Astrocyte (in vitro differentiated cells and primary cell): ENCODE data around the gene TFF2. TPM values are rescaled to one million over a fixed set of nuclear protein-coding genes. Genes with fewer than 3 reads are reported as not detected.

Source experiments
- DNase-seq: peaks from one replicate; pipeline ENCODE4 v3.0.0-alpha.2; 2010; ENCODE audit warnings: low read depth
- FAIRE-seq: peaks from 2 replicates; lab custom pipeline; 2011; peaks lifted over from hg19 to GRCh38; lab: Jason Lieb, UNC
- H2AFZ ChIP-seq: 2 replicates; pipeline ENCODE4 v1.6.0; 2012; ENCODE audit warnings: low read depth, low read length, inconsistent platforms
- H3K27ac ChIP-seq: 2 replicates; pipeline ENCODE4 v1.5.1; 2011; ENCODE audit warnings: low read depth, low read length, inconsistent platforms
- H3K27me3 ChIP-seq: 2 replicates; pipeline ENCODE4 v1.6.0; 2011; ENCODE audit warnings: low read length, inconsistent platforms; ENCODE audit not compliant: insufficient read depth
- H3K36me3 ChIP-seq: 2 replicates; pipeline ENCODE4 v1.5.1; 2011; ENCODE audit warnings: low read length, inconsistent platforms; ENCODE audit not compliant: insufficient read depth
- H3K4me1 ChIP-seq: 2 replicates; pipeline ENCODE4 v1.5.1; 2011; ENCODE audit warnings: low read length, inconsistent platforms; ENCODE audit not compliant: insufficient read depth
- H3K4me2 ChIP-seq: 2 replicates; pipeline ENCODE4 v1.6.0; 2012; ENCODE audit warnings: low read length, inconsistent platforms
- H3K4me3 ChIP-seq: 2 replicates; pipeline ENCODE4 v1.5.1; 2011; ENCODE audit warnings: low read depth, mild to moderate bottlenecking, low read length, inconsistent platforms; ENCODE audit not compliant: insufficient read depth
- H3K79me2 ChIP-seq: 2 replicates; pipeline ENCODE4 v1.6.0; 2012; ENCODE audit warnings: mild to moderate bottlenecking, low read length, inconsistent platforms; ENCODE audit not compliant: insufficient read depth
- H3K9ac ChIP-seq: 2 replicates; pipeline ENCODE4 v1.6.0; 2012; ENCODE audit warnings: mild to moderate bottlenecking, low read length, inconsistent platforms
- H3K9me3 ChIP-seq: 2 replicates; pipeline ENCODE4 v1.5.1; 2012; ENCODE audit warnings: low read depth, mild to moderate bottlenecking, low read length, inconsistent platforms; ENCODE audit not compliant: insufficient read depth
- H4K20me1 ChIP-seq: 2 replicates; pipeline ENCODE4 v1.6.0; 2012; ENCODE audit warnings: low read length, inconsistent platforms; ENCODE audit not compliant: insufficient read depth
- H3K27ac Mint-ChIP-seq: one replicate; pipeline ENCODE4 v1.8.0; 2021; ENCODE audit warnings: mild to moderate bottlenecking, mixed read lengths; ENCODE audit not compliant: unreplicated experiment
- H3K27me3 Mint-ChIP-seq: one replicate; pipeline ENCODE4 v1.8.0; 2021; ENCODE audit warnings: low read depth, mixed read lengths; ENCODE audit not compliant: unreplicated experiment
- H3K36me3 Mint-ChIP-seq: one replicate; pipeline ENCODE4 v1.8.0; 2021; ENCODE audit warnings: low read depth, mixed read lengths; ENCODE audit not compliant: unreplicated experiment
- H3K4me1 Mint-ChIP-seq: one replicate; pipeline ENCODE4 v1.8.0; 2021; ENCODE audit warnings: low read depth, mixed read lengths; ENCODE audit not compliant: unreplicated experiment
- H3K4me3 Mint-ChIP-seq: one replicate; pipeline ENCODE4 v1.8.0; 2021; ENCODE audit warnings: mild to moderate bottlenecking, moderate library complexity, mixed read lengths; ENCODE audit not compliant: unreplicated experiment
- H3K9me3 Mint-ChIP-seq: one replicate; pipeline ENCODE4 v1.8.0; 2021; ENCODE audit warnings: mild to moderate bottlenecking, mixed read lengths; ENCODE audit not compliant: unreplicated experiment
- EZH2 ChIP-seq: IDR thresholded peaks from 2 replicates; pipeline ENCODE4 v1.6.1; 2012; ENCODE audit warnings: mild to moderate bottlenecking, low read length, inconsistent platforms; ENCODE audit not compliant: insufficient read depth
- total RNA-seq: library from RNA; stranded (reverse); gene quantifications from 2 replicates; pipeline ENCODE4 v1.2.1, GENCODE V29; 2021
- TF ChIP-seq, protein P1 (sequence below): IDR thresholded peaks from 2 replicates; pipeline ENCODE4 v1.5.1; 2011; ENCODE audit warnings: low read depth, mild to moderate bottlenecking, inconsistent platforms, low read length, moderate library complexity; ENCODE audit not compliant: insufficient read depth

TFF2 gene
- total RNA-seq, 1 donor from 2014 or later: not detected

DNA sequence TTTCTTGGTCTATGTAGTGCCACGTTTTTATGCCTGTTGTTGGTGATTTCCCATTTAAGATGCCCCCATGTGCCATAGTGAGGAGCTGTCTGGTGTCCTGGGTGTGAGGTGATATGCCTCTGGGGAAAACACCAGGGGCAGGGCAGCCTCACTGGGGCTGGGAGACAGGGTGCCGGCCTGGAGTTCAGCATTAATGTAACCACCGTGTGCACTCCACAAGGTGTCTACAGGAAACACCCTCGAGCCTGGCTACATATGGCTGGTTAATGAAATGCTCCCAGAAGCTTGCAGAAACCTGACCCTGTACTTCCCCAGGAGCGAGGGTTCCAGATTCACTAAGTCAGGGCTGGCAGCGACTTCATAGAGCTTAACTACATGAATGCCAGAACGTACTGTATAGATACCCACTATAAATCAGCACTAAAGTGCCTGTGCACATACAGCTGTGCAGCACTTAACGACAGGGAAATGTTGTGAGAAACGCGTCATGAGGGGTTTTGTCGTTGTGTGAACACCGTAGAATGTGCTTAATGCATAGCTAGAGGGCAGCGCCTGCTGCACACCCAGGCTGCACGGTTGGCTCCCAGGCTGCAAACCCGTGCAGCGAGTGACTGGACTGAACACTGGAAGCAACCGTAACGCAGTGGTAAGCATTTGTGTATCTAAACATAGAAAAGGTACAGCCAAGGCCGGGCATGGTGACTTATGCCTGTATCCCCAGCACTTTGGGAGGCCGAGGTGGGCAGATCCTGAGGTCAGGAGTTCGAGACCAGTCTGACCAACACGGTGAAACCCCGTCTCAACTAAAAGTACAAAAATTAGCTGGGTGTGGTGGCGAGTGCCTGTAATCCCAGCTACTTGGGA is 10.4 kb downstream of the TFF2 start:
- Histone ChIP-seq H3K9me3 (no peaks in the 10 kb centered on the region), H3K79me2 (no peaks in the 10 kb centered on the region), H3K4me3 (no peak overlapping the region), H3K9ac (no peak overlapping the region), H4K20me1 (no peaks in the 10 kb centered on the region), H3K36me3 (no peaks in the 10 kb centered on the region), H3K4me2 (no peak overlapping the region), H3K27me3 (peaks cover 18% of the 10 kb centered on the region), H3K27ac (no peak overlapping the region), H3K4me1 (peaks cover 5% of the 10 kb centered on the region), H2AFZ (no peak overlapping the region)
- no peak for DNase-seq
- Mint-ChIP-seq H3K9me3 (no peaks in the 10 kb centered on the region), H3K4me1 (peaks cover 5% of the 10 kb centered on the region), H3K4me3 (no peak overlapping the region), H3K27ac (no peak overlapping the region), H3K36me3 (no peaks in the 10 kb centered on the region), H3K27me3 (peaks cover 7% of the 10 kb centered on the region)
- no peak for FAIRE-seq
- TF ChIP-seq EZH2: no peak
- TF ChIP-seq, protein P1, sequence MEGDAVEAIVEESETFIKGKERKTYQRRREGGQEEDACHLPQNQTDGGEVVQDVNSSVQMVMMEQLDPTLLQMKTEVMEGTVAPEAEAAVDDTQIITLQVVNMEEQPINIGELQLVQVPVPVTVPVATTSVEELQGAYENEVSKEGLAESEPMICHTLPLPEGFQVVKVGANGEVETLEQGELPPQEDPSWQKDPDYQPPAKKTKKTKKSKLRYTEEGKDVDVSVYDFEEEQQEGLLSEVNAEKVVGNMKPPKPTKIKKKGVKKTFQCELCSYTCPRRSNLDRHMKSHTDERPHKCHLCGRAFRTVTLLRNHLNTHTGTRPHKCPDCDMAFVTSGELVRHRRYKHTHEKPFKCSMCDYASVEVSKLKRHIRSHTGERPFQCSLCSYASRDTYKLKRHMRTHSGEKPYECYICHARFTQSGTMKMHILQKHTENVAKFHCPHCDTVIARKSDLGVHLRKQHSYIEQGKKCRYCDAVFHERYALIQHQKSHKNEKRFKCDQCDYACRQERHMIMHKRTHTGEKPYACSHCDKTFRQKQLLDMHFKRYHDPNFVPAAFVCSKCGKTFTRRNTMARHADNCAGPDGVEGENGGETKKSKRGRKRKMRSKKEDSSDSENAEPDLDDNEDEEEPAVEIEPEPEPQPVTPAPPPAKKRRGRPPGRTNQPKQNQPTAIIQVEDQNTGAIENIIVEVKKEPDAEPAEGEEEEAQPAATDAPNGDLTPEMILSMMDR: no peak

DNA sequence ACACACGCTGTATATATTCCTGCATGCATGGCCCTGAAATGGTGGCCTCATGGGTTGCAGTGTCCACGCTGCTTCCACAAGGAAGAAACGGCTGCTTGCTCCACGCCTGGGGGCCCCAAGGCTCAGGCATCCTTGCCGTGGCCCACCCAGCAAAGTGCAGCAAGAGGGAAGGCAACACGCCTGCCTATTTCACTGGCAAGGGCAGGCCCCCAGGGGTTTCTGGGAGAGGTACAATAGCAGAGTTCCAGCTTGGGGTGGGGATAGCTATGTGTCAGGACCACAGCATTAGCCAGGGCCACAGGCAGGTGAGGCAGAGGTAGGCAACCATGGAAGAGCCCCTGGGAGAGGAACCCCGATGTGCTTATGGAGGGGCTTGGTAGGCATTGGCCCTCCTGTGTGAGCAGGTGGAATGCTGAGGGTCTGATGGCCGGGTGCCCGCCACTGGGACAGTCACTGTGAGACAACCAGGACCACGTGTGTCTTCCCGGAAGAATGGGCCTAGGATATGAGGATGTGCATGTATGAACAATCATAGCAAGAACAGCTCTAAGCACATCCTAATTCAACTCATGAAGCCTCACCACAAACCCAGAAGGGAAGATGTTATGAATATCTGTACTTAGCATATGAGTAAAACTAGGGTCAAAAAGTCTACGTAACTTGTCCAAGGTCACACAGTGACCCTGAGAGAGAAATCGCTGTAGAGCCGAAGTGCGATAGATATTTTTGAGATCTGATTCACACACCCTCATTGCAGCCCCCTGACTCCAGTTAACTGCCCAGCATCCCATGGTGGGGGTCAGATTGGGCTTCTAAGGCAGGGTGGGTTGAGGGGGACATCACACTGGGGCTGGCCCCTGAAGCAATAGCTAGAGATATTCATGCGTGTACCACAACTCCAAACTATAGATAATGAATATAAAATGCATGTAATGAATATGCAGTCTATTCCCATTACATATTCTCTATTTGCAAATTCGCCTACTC is 11.8 kb downstream of the TFF2 start:
- no peaks in the 10 kb centered on the region for H3K9me3 ChIP-seq
- Mint-ChIP-seq H3K27ac (no peak overlapping the region), H3K27me3 (peaks cover 7% of the 10 kb centered on the region), H3K4me1 (peaks cover 5% of the 10 kb centered on the region), H3K9me3 (no peaks in the 10 kb centered on the region), H3K36me3 (no peaks in the 10 kb centered on the region), H3K4me3 (no peak overlapping the region)
- TF ChIP-seq EZH2: no peak
- TF ChIP-seq, protein P1: no peak
- H3K79me2 ChIP-seq: no peaks in the 10 kb centered on the region
- H3K27me3 ChIP-seq: peaks cover 20% of the 10 kb centered on the region
- FAIRE-seq: no peak
- no peaks in the 10 kb centered on the region for H3K36me3 ChIP-seq
- no peak overlapping the region for H3K27ac ChIP-seq
- H3K4me3 ChIP-seq: no peak overlapping the region
- no peak overlapping the region for H3K4me2 ChIP-seq
- peaks cover 5% of the 10 kb centered on the region for H3K4me1 ChIP-seq
- no peak for DNase-seq
- no peak overlapping the region for H2AFZ ChIP-seq
- H3K9ac ChIP-seq: no peak overlapping the region
- no peaks in the 10 kb centered on the region for H4K20me1 ChIP-seq
